Camera-type eye (tissue), 1 donor: ENCODE data around the gene RABGEF1. TPM values are rescaled to one million over a fixed set of nuclear protein-coding genes. Genes with fewer than 3 reads are reported as not detected.

ENCODE experiments used
- total RNA-seq: library from RNA; depleted of rRNA; stranded (reverse); fragments of >200 nt; gene quantifications from one replicate; pipeline ENCODE4 v1.2.3, GENCODE V29; 2014

RABGEF1 gene
- total RNA-seq = 45.5 TPM

DNA sequence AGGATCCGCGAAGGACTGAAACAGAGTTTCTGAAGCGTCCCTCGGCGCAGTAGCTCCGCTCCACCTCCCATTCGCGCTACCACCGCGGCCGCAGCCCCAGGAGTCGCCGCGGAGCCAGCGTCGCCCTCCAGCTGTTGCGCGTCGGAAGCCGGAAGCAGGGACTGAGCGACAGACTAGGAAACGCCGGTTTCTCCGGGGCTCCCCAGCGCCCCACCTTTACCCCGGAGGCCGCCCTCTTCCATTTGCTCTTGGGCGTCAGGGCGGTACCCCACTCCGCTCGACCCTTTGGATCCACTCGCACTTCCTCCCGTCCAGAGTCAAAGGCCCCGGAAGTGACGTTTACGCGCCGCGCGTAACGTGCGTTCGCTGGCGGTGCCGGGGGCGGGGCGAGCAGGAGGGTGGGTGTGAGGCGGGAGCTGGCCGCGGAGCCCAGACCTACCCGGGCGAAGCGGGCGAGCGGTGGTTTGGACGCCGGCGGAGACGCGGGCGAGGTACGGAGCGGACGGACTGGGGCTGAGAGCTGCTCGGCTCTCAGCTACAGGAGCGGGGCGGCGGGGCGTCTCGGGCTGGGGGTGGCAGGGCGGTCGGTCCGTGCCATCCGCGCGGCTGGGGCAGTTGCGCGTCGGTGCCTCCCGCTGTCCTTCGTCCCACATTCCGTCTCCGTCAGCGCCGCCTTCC is at the start of gene RABGEF1:
Gene RABGEF1, plus strand, starts transcription at position 432 of the 678 bp plus-strand sequence. CDS start 31,167 bp downstream, outside the sequence.

Other genes with a start within 250 kb of the RABGEF1 start
- 35.8 TPM for gene KCTD7, start 111.9 kb upstream of the RABGEF1 start, total RNA-seq
- 77.2 TPM for gene TMEM248, start 180.5 kb downstream of the RABGEF1 start, total RNA-seq